Breast epithelium (tissue), 4 donors: ENCODE data around the gene PHC2. TPM values are rescaled to one million over a fixed set of nuclear protein-coding genes. Genes with fewer than 3 reads are reported as not detected.

Experiments
- DNase-seq, 2 donors: peaks; one replicate each; pipeline ENCODE4 v3.0.0-alpha.2; 2019; ENCODE audit warnings: low spot score in 2 of 2
- H3K27ac ChIP-seq, 2 donors: fragments of 200-600 bp; sonication (generic) in 1 of 2; one replicate each; pipeline ENCODE4 v1.5.1; 2016 to 2019; ENCODE audit warnings: mild to moderate bottlenecking in 1 of 2
- H3K27me3 ChIP-seq, 2 donors: fragments of 200-600 bp; sonication (generic) in 1 of 2; one replicate each; pipeline versions ENCODE4 v1.5.1 to v1.6.0; 2017 to 2019; ENCODE audit warnings: control low read depth in 1 of 2, mild to moderate bottlenecking in 1 of 2
- H3K36me3 ChIP-seq: fragments of 200-600 bp; one replicate; pipeline ENCODE4 v1.5.1; 2019
- H3K4me1 ChIP-seq, 2 donors: fragments of 200-600 bp; sonication (generic); one replicate each; pipeline ENCODE4 v1.5.1; 2016 to 2019; ENCODE audit warnings: control low read depth in 1 of 2
- H3K4me3 ChIP-seq, 3 donors: fragments of 200-600 bp; sonication (generic); 1 replicate in 2 of 3; 2 replicates in 1 of 3; pipeline ENCODE4 v1.5.1; 2016 to 2019; ENCODE audit warnings: mild to moderate bottlenecking in 3 of 3, moderate library complexity in 2 of 3
- H3K9me3 ChIP-seq, 2 donors: fragments of 200-600 bp; sonication (generic) in 1 of 2; one replicate each; pipeline ENCODE4 v1.5.1; 2016 to 2019; ENCODE audit warnings: control low read depth in 1 of 2
- CTCF ChIP-seq, 3 donors: fragments of 450-650 bp; IDR thresholded peaks; one replicate each; pipeline ENCODE4 v1.5.1; 2016 to 2017; ENCODE audit warnings: antibody characterized with exemption in 3 of 3, mild to moderate bottlenecking in 3 of 3, moderate library complexity in 3 of 3
- POLR2A ChIP-seq: fragments of 450-650 bp; IDR thresholded peaks from one replicate; pipeline ENCODE4 v1.6.1; 2016; ENCODE audit warnings: antibody characterized with exemption, mild to moderate bottlenecking, moderate library complexity
- POLR2AphosphoS5 ChIP-seq, 3 donors: sonication (generic); formaldehyde crosslinking; IDR thresholded peaks; one replicate each; pipeline ENCODE4 v1.6.1; 2017; ENCODE audit warnings: antibody characterized with exemption in 3 of 3
- intact Hi-C: fragments of 100-400 bp; cut with DNase I; formaldehyde crosslinking; loops from one replicate; pipeline ENCODE4 v1.15.1; 2023; ENCODE audit warnings: low total_unique reads
- total RNA-seq, 3 donors: library from RNA; depleted of rRNA; stranded (reverse); fragments of >200 nt; gene quantifications; one replicate each; pipeline ENCODE4 v1.1.0, GENCODE V29; 2016

PHC2 gene
- total RNA-seq, 3 donors from 2014 or later, result 103 to 214 (median 134) TPM

- Histone ChIP-seq H3K27ac (no peak overlapping the region), H3K9me3 (no peaks in the 10 kb centered on the region), H3K27me3 (no peaks in the 10 kb centered on the region), H3K4me1 (no peaks in the 10 kb centered on the region), H3K4me3 (no peak overlapping the region), H3K36me3 (no peaks in the 10 kb centered on the region)
- intact Hi-C loops, result no loop called here
- no peak for TF ChIP-seq POLR2A
- TF ChIP-seq CTCF (IDR thresholded peaks at IDR 0.05), result no peak
- TF ChIP-seq POLR2AphosphoS5 (IDR thresholded peaks at IDR 0.05), result no peak
- DNase-seq, result peak in 1 of 2 donors; percentile 45
Observed at GRCh38 chr1:33280091-33280661, 150.7 kb downstream of the PHC2 start.

- Histone ChIP-seq H3K27ac (no peak overlapping the region), H3K4me1 (no peaks in the 10 kb centered on the region), H3K9me3 (no peaks in the 10 kb centered on the region), H3K36me3 (no peaks in the 10 kb centered on the region), H3K27me3 (no peaks in the 10 kb centered on the region), H3K4me3 (no peak overlapping the region)
- intact Hi-C loops, result no loop called here
- TF ChIP-seq POLR2AphosphoS5 (IDR thresholded peaks at IDR 0.05), result no peak
- no peak for TF ChIP-seq POLR2A
- no peak for TF ChIP-seq CTCF (IDR thresholded peaks at IDR 0.05)
- peak in 1 of 2 donors; percentile 30 for DNase-seq
Observed at GRCh38 chr1:33277488-33278084, 153.3 kb downstream of the PHC2 start.

GRCh38 chr1:33276573-33277298, 154.2 kb downstream of the PHC2 start:
- Histone ChIP-seq H3K4me3 (no peak overlapping the region), H3K9me3 (no peaks in the 10 kb centered on the region), H3K27me3 (no peaks in the 10 kb centered on the region), H3K27ac (peak overlapping the region in 1 of 2 donors; percentile 66), H3K4me1 (no peaks in the 10 kb centered on the region), H3K36me3 (no peaks in the 10 kb centered on the region)
- intact Hi-C loops, result no loop called here
- peak in 1 of 2 donors; percentile 45 for DNase-seq
- no peak for TF ChIP-seq POLR2A
- no peak for TF ChIP-seq CTCF (IDR thresholded peaks at IDR 0.05)
- no peak for TF ChIP-seq POLR2AphosphoS5 (IDR thresholded peaks at IDR 0.05)

GRCh38 chr1:33275706-33276572, 155.0 kb downstream of the PHC2 start:
- Histone ChIP-seq H3K36me3 (no peaks in the 10 kb centered on the region), H3K4me3 (no peak overlapping the region), H3K4me1 (no peaks in the 10 kb centered on the region), H3K9me3 (no peaks in the 10 kb centered on the region), H3K27me3 (no peaks in the 10 kb centered on the region), H3K27ac (peak overlapping the region in 1 of 2 donors; percentile 66)
- intact Hi-C loops, result no loop called here
- peak in 1 of 2 donors; percentile 50 for DNase-seq
- TF ChIP-seq CTCF (IDR thresholded peaks at IDR 0.05) (no peak), POLR2AphosphoS5 (IDR thresholded peaks at IDR 0.05) (no peak), POLR2A (no peak)
